Measurements from ENCODE around the gene GRID2.

DNA sequence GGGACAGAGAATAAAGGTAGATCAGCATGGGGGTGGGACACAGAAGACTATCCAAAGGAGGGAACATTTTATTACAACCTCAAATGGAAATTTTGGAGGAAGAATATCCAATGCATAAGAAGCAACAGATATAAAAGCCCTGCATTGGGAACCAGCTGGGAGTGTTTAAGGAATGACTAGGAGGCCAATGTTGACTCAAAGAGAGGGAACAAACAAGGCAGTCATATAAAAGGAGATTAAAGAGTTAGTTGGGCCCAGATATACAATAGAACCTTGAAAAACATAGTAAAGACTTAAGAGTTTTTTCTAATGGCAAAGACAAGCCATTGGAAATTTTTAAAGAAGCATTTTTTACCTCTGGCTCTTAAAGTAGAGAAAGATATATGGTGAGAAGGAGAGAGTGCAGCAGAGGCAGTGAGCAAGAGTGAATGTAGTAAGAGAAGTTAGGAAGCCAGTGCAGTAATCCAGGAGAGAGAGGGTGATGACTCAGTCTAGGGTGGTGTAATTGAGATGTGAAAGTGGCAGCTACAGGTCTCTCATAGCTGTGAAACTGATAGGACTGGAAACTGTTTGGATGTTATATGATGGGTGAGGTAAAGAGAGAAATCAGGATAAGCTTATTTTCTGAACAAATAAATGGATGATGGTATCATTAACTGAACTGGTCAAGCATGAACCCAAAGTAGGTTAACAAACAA is 1342.6 kb downstream of the GRID2 start:
- TF ChIP-seq POLR2A (IDR thresholded peaks at IDR 0.05), result no peak
- TF ChIP-seq, protein P1, sequence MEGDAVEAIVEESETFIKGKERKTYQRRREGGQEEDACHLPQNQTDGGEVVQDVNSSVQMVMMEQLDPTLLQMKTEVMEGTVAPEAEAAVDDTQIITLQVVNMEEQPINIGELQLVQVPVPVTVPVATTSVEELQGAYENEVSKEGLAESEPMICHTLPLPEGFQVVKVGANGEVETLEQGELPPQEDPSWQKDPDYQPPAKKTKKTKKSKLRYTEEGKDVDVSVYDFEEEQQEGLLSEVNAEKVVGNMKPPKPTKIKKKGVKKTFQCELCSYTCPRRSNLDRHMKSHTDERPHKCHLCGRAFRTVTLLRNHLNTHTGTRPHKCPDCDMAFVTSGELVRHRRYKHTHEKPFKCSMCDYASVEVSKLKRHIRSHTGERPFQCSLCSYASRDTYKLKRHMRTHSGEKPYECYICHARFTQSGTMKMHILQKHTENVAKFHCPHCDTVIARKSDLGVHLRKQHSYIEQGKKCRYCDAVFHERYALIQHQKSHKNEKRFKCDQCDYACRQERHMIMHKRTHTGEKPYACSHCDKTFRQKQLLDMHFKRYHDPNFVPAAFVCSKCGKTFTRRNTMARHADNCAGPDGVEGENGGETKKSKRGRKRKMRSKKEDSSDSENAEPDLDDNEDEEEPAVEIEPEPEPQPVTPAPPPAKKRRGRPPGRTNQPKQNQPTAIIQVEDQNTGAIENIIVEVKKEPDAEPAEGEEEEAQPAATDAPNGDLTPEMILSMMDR (IDR thresholded peaks at IDR 0.05), result no peak
